ENCODE data around the gene ZNF219.

Gene ZNF219

GRCh38 chr14:21098076-21098891, at the start of gene ZNF219:
Gene ZNF219, minus strand, starts transcription at chr14:21098655. Its CDS starts 5,064 bp downstream, at chr14:21093591.
- DNase-seq: peak; percentile 63
- in situ Hi-C loops (cut with HindIII; ENCODE audit: low pct_ligation_motif_present, low pct_unique_long_range_greater_than_20kb, low sequenced_read_pairs): no loop called here

GRCh38 chr14:21145437-21145836, 47.0 kb upstream of the ZNF219 start:
- no peak for DNase-seq
- in situ Hi-C loops (cut with HindIII; ENCODE audit: low pct_ligation_motif_present, low pct_unique_long_range_greater_than_20kb, low sequenced_read_pairs): no loop called here

GRCh38 chr14:21142357-21142756, 43.9 kb upstream of the ZNF219 start:
- in situ Hi-C loops (cut with HindIII; ENCODE audit: low pct_ligation_motif_present, low pct_unique_long_range_greater_than_20kb, low sequenced_read_pairs): no loop called here
- no peak for DNase-seq

- in situ Hi-C loops (cut with HindIII; ENCODE audit: low pct_ligation_motif_present, low pct_unique_long_range_greater_than_20kb, low sequenced_read_pairs): no loop called here
- peak; percentile 33 for DNase-seq
Observed at GRCh38 chr14:21136024-21136423, 37.6 kb upstream of the ZNF219 start.

GRCh38 chr14:21133901-21134300, 35.4 kb upstream of the ZNF219 start:
- DNase-seq: no peak
- in situ Hi-C loops (cut with HindIII; ENCODE audit: low pct_ligation_motif_present, low pct_unique_long_range_greater_than_20kb, low sequenced_read_pairs): no loop called here

- DNase-seq: no peak
- in situ Hi-C loops (cut with HindIII; ENCODE audit: low pct_ligation_motif_present, low pct_unique_long_range_greater_than_20kb, low sequenced_read_pairs): no loop called here
Observed at GRCh38 chr14:21123429-21123828, 25.0 kb upstream of the ZNF219 start.

- no peak for DNase-seq
- in situ Hi-C loops (cut with HindIII; ENCODE audit: low pct_ligation_motif_present, low pct_unique_long_range_greater_than_20kb, low sequenced_read_pairs): no loop called here
Observed at GRCh38 chr14:21121122-21121521, 22.7 kb upstream of the ZNF219 start.

- in situ Hi-C loops (cut with HindIII; ENCODE audit: low pct_ligation_motif_present, low pct_unique_long_range_greater_than_20kb, low sequenced_read_pairs): no loop called here
Observed at GRCh38 chr14:21120686-21121085, 22.2 kb upstream of the ZNF219 start.

GRCh38 chr14:21118933-21119332, 20.5 kb upstream of the ZNF219 start:
- in situ Hi-C loops (cut with HindIII; ENCODE audit: low pct_ligation_motif_present, low pct_unique_long_range_greater_than_20kb, low sequenced_read_pairs): no loop called here
- no peak for DNase-seq

More at GRCh38 chr14:21120686-21121085, 22.2 kb upstream of the ZNF219 start:
- no peak for DNase-seq

GRCh38 chr14:21113369-21113768, 14.9 kb upstream of the ZNF219 start:
- no peak for DNase-seq
- in situ Hi-C loops (cut with HindIII; ENCODE audit: low pct_ligation_motif_present, low pct_unique_long_range_greater_than_20kb, low sequenced_read_pairs): no loop called here

GRCh38 chr14:21112255-21112654, 13.8 kb upstream of the ZNF219 start:
- in situ Hi-C loops (cut with HindIII; ENCODE audit: low pct_ligation_motif_present, low pct_unique_long_range_greater_than_20kb, low sequenced_read_pairs): no loop called here
- DNase-seq: no peak

GRCh38 chr14:21109377-21110138, 11.1 kb upstream of the ZNF219 start:
- in situ Hi-C loops (cut with HindIII; ENCODE audit: low pct_ligation_motif_present, low pct_unique_long_range_greater_than_20kb, low sequenced_read_pairs): no loop called here
- DNase-seq: no peak

- in situ Hi-C loops (cut with HindIII; ENCODE audit: low pct_ligation_motif_present, low pct_unique_long_range_greater_than_20kb, low sequenced_read_pairs): no loop called here
Observed at GRCh38 chr14:21108791-21109190, 10.3 kb upstream of the ZNF219 start.

GRCh38 chr14:21107283-21107800, 8.9 kb upstream of the ZNF219 start:
- peak; percentile 84 for DNase-seq
- in situ Hi-C loops (cut with HindIII; ENCODE audit: low pct_ligation_motif_present, low pct_unique_long_range_greater_than_20kb, low sequenced_read_pairs): no loop called here

More at GRCh38 chr14:21108791-21109190, 10.3 kb upstream of the ZNF219 start:
- no peak for DNase-seq

- in situ Hi-C loops (cut with HindIII; ENCODE audit: low pct_ligation_motif_present, low pct_unique_long_range_greater_than_20kb, low sequenced_read_pairs): no loop called here
- peak; percentile 81 for DNase-seq
Observed at GRCh38 chr14:21106498-21107282, 8.2 kb upstream of the ZNF219 start.

GRCh38 chr14:21106176-21106497, 7.7 kb upstream of the ZNF219 start:
- in situ Hi-C loops (cut with HindIII; ENCODE audit: low pct_ligation_motif_present, low pct_unique_long_range_greater_than_20kb, low sequenced_read_pairs): no loop called here
- DNase-seq: no peak

- in situ Hi-C loops (cut with HindIII; ENCODE audit: low pct_ligation_motif_present, low pct_unique_long_range_greater_than_20kb, low sequenced_read_pairs): no loop called here
Observed at GRCh38 chr14:21105095-21105494, 6.6 kb upstream of the ZNF219 start.

GRCh38 chr14:21104448-21105060, 6.1 kb upstream of the ZNF219 start:
- DNase-seq: peak; percentile 80
- in situ Hi-C loops (cut with HindIII; ENCODE audit: low pct_ligation_motif_present, low pct_unique_long_range_greater_than_20kb, low sequenced_read_pairs): no loop called here

More at GRCh38 chr14:21105095-21105494, 6.6 kb upstream of the ZNF219 start:
- DNase-seq: no peak

All from ACHN (cell line).